PC-3 (cell line): ENCODE data around the gene WDFY3.

ENCODE experiments used
- CTCF ChIP-seq: fragments of 300-600 bp; sonication (generic); conservative IDR thresholded peaks from 2 replicates; pipeline ENCODE4 v1.5.1; 2017; ENCODE audit warnings: antibody characterized with exemption, low read depth, mild to moderate bottlenecking, low read length
- EZH2 ChIP-seq: fragments of 300-600 bp; sonication (generic); IDR thresholded peaks from one replicate; pipeline ENCODE4 v1.6.1; 2017; ENCODE audit warnings: antibody characterized with exemption, mild to moderate bottlenecking, low read length; ENCODE audit not compliant: unreplicated experiment

GRCh38 chr4:84939113-84939512 lies 27.4 kb downstream of the WDFY3 start:
- TF ChIP-seq CTCF = no peak
- TF ChIP-seq EZH2 = no peak
